T follicular helper cell (primary cell): ENCODE data around the gene PPARD.
"Not testable (repeated sequence)": the region's sequence is repeated elsewhere in the genome, so short reads cannot be mapped to it uniquely, and the experiment has no call there.

Experiments used
- DNase-seq: peaks from one replicate; pipeline ENCODE4 v3.0.0-alpha.2; 2020; ENCODE audit warnings: low read depth

The PPARD gene

DNA sequence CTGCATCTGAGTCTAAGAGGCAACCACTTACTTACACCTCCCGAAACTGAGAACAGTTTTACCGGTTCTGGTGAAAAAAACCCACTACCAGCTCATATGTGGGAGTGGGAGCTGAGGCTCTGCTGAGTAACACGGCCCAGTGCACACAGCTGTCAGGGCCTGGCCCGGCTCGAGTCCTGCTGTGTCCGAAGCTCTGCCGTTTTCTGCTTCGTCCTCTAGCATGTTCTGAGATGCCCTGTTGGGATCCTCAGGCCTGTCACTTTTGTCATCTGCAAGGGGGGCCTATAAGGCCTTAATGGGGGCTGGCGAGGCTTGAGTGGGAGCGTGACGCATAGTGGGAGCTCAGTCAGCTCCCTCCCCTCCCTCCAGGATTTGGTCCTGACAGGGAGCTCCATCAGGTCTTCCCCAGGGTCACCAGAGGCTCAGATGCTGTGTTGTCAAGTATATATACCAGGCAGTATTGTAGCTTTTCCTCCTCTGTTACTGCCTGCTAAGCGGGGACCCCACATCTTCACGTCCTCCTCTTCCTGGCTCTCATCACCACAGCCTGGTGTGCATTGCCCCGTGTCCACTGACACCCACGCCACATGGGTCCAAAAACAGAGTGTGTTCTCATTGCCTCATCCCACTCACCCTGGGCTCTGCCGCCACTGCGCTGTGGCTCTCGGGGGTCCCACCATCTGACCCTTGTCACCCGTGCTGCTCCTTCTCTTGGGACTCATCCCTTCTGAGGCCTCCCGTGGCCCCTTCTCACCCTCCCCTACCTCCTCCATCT is 64.5 kb downstream of the PPARD start:
- no peak for DNase-seq

DNA sequence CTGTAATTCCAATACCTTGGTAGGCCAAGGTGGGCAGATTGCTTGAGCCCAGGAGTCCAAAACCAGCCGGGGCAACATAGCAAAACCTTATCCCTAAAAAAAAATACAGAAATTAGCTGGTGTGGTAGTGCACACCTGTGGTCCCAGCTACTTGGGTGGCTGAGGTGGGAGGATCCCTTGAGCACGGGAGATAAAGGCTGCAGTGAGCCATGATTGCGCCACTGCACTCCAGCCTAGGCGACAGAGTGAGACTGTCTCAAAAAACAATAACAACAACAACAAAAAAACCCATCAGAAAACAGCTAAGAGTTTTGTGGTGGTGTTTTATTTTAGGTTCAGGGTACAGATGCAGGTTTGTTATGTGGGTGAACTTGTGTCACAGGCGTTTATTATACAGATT is 66.9 kb downstream of the PPARD start:
- DNase-seq: no peak

DNA sequence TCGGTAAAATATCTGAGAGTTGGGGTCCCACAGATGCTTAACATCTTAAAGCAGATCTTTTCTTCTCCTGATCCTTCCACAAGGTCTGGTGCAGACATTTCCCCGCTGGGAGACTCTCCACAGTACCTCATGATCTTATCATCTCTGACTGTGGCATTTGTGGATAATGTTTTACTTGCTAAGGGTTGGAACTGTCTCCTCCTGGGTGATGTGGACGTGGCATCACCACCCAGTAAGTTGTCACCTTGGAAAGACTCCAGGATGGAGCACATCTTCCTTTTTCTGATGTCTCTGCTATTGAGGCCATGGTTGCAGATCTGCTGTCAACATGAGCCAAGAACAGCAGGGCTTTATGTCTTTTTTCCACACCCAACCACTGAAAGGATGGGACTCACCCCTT is 67.8 kb downstream of the PPARD start:
- no peak for DNase-seq

- no peak for DNase-seq
Observed at GRCh38 chr6:35411066-35411465, 68.7 kb downstream of the PPARD start.

- DNase-seq: no peak
Observed at GRCh38 chr6:35412102-35412501, 69.7 kb downstream of the PPARD start.

- DNase-seq: no peak
Observed at GRCh38 chr6:35413911-35414310, 71.6 kb downstream of the PPARD start.

GRCh38 chr6:35415065-35415891 is 72.9 kb downstream of the PPARD start:
- DNase-seq: no peak

DNA sequence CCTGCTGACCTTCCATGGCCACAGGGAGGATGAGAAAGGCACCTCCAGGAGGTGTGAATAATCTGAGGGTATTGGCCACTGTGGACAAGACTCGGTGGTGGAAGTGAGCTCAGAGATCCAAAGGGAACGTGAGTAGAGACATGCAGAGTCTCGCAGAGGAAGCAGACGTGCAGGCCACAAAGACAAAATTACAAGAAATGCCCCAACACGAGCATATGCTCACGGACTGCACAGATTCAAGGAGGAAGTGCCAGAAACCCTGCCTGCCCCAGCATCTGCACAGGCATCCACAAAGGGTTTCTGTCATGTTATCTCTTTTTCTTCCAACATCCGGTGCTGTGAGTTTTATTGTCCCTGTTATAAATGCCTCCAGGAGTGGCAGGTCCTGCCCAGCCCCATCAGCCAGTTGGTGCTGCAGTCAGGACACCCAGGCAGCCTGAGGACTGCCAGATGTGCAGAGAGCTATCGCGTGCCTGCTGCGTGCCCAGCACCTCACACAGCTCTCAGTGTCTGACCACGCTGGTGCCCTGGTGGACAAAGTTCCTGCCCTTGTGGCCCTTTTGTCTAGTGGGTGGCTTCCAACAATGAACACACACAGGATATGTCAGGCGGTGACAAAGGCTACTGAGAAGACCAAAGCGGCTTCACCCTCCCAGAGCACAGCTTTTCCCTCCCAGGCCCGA is 75.8 kb downstream of the PPARD start:
- no peak for DNase-seq

GRCh38 chr6:35419417-35419816 is 77.1 kb downstream of the PPARD start:
- DNase-seq: no peak

DNA sequence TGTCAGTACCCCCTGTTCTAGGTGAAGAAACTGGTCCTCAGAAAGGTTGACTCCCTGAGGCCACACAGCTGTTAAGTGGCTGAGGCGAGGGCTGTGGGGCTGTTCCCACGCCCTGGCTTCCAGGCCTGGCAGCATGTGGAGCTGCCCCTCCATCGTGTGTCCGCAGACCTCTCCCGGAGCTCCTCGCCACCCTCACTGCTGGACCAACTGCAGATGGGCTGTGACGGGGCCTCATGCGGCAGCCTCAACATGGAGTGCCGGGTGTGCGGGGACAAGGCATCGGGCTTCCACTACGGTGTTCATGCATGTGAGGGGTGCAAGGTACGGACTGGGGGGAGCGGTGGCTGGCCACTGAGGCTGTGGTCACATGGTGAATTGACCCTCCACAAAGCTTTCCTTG is 77.6 kb downstream of the PPARD start:
- DNase-seq: no peak

DNA sequence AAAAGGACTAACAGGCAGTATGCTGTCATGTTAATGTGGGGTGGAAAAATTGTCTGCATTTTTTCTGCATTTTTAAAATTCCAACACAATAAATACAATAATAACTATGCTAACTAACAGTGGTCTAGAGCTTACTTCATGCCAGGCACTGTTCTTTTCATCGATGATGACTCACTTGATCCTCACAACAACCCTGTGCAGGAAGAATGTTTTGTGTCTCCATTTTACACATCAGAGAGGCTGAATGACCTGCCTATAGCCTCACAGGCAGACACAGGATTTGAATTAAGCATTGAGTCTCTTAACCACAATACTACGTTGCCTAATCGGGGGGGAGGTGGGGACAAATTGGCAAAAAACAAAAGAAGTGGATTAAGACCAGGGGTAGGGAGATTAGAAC is 82.9 kb downstream of the PPARD start:
- no peak for DNase-seq

- DNase-seq: no peak
Observed at GRCh38 chr6:35426074-35426473, 83.7 kb downstream of the PPARD start.

DNA sequence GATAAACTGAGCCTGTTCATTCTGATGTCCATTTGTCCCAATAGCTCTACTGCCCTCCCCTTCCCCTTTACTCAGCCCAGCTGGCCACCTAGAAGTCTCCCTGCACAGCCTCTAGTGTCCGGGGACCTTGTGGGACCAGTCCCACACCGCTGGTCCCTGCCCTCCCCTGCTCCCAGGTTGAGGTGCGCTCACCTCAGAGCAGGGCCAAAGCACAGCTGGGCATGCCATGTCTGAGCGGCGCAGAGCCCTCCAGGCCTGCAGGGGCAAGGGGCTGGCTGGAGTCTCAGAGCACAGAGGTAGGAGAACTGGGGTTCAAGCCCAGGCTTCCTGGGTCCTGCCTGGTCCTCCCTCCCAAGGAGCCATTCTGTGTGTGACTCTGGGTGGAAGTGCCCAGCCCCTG is 85.1 kb downstream of the PPARD start:
- no peak for DNase-seq

DNA sequence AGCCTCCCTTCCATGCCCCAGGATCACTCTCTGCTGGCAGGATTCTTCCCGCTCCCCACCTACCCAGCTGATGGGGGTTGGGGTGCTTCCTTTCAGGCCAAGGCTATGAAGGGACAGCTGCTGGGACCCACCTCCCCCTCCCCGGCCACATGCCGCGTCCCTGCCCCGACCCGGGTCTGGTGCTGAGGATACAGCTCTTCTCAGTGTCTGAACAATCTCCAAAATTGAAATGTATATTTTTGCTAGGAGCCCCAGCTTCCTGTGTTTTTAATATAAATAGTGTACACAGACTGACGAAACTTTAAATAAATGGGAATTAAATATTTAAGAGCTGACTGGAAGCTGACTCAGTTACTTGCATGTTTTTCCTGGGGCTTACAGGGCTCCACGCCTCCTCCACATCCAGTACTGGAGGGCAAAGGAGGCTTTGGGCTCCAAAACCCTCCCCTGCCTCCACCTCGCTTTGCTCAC is 85.5 kb downstream of the PPARD start:
- DNase-seq: no peak

GRCh38 chr6:35428421-35429149 is 86.2 kb downstream of the PPARD start:
- no peak for DNase-seq

- no peak for DNase-seq
Observed at GRCh38 chr6:35429463-35429862, 87.1 kb downstream of the PPARD start.

DNA sequence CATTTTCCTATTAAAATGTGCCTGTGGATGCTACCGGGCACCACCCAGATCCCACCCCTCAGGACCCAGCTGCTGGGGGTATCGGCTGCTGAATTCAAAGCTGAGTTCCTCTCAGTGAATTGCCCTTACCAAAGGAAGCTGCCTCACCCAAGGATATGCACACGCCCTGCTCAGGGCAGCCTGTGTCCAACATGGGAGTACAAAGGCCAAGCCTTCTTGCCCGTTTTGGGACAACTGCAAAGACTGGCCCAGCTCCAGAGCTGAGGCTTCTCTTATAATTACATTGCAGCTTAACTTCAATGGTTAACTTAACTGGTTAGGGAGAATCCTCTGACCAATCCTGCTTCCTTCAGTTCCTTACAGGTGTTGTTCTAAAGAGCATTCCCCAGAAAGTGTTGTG is 89.9 kb downstream of the PPARD start:
- DNase-seq: no peak

DNA sequence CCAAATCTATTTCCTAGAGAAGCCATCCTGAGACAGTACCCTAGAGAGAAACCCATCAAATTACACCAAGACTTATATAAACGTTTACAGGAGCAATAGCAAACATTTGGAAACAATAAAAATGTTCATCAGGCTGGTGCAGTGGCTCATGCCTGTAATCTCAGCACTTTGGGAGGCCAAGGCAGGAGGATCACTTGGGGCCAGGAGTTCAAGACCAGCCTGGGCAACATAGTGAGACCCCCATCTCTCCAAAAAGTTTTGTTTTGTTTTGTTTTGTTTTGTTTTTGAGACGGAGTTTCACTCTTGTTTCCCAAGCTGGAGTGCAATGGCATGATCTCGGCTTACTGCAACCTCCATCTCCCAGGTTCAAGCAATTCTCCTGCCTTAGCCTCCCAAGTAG is 90.3 kb downstream of the PPARD start:
- not testable (repeated sequence) for DNase-seq

- DNase-seq: no peak
Observed at GRCh38 chr6:35435074-35435837, 92.9 kb downstream of the PPARD start.

GRCh38 chr6:35436071-35436857 is 93.9 kb downstream of the PPARD start:
- no peak for DNase-seq
